ENCODE results near the gene LRRC59. TPM values are rescaled to one million over a fixed set of nuclear protein-coding genes. Genes with fewer than 3 reads are reported as not detected.

The LRRC59 gene
- total and polyA plus RNA-seq, 2 of the 13 experiments (the other 11 are each of a cell fraction or from before 2014, with no cell fraction given) = 87.3 to 222 TPM

- in situ Hi-C loops (cut with HindIII; ENCODE audit: extremely low pct_ligation_motif_present, low pct_unique_long_range_greater_than_20kb) = no loop called here
- Histone ChIP-seq H3K27ac (ENCODE audit: extremely low read length, insufficient read depth, low read length) (no peak overlapping the region), H3K4me3 (replicated peaks in 1 of 3; ENCODE audit: insufficient read depth in 1 of 3, low read depth in 2 of 3, low read length in 3 of 3) (no peak overlapping the region), H4K20me1 (ENCODE audit: insufficient read depth, low read length) (no peaks in the 10 kb centered on the region), H3K27me3 (ENCODE audit: control insufficient read depth in 1 of 2, insufficient read depth in 2 of 2, low read length in 2 of 2) (no peaks in the 10 kb centered on the region), H3K9me3 (ENCODE audit: low read length) (no peaks in the 10 kb centered on the region), H3K79me2 (ENCODE audit: insufficient read depth, low read length) (no peaks in the 10 kb centered on the region), H3K36me3 (replicated peaks in 1 of 2; ENCODE audit: control insufficient read depth in 1 of 2, insufficient read depth in 2 of 2, low read length in 2 of 2) (no peaks in the 10 kb centered on the region), H3K4me2 (ENCODE audit: low read depth, low read length) (no peak overlapping the region), H3K4me1 (ENCODE audit: insufficient read depth, low read length) (peaks cover 10% of the 10 kb centered on the region), H3K9ac (ENCODE audit: insufficient read depth, low read depth, low read length) (no peak overlapping the region), H2AFZ (ENCODE audit: low read length) (no peak overlapping the region)
- ChIA-PET POLR2A (no interaction called here), CTCF (ENCODE audit: low intra/inter-chr PET ratio, low total read pairs) (no interaction called here)
- intact Hi-C loops (cut with micrococcal nuclease; ENCODE audit: unreplicated experiment) = no loop called here
- no TSS peak for BruUV-seq (replicated peaks)
- DNase-seq (ENCODE audit: low spot score) (no peak), FAIRE-seq (no peak), ATAC-seq (no peak)
- TF ChIP-seq PAWR (CRISPR knock-in tag; IDR thresholded peaks at IDR 0.05; ENCODE audit: borderline replicate concordance) (no peak), SALL2 (CRISPR knock-in tag; IDR thresholded peaks at IDR 0.05) (no peak), JUNB (CRISPR knock-in tag; IDR thresholded peaks at IDR 0.05; ENCODE audit: borderline replicate concordance) (no peak), ARID5B (CRISPR knock-in tag; IDR thresholded peaks at IDR 0.05) (no peak), TIGD3 (CRISPR knock-in tag; IDR thresholded peaks at IDR 0.05; ENCODE audit: borderline replicate concordance) (no peak), ZBTB1 (CRISPR knock-in tag; IDR thresholded peaks at IDR 0.05; ENCODE audit: borderline replicate concordance) (no peak), SRY (CRISPR knock-in tag; IDR thresholded peaks at IDR 0.05) (no peak), RXRA (CRISPR knock-in tag; IDR thresholded peaks at IDR 0.05) (no peak), ARNTL (CRISPR knock-in tag; IDR thresholded peaks at IDR 0.05) (no peak), MYC (CRISPR knock-in tag; IDR thresholded peaks at IDR 0.05; ENCODE audit: borderline replicate concordance) (no peak), ZMAT3 (CRISPR knock-in tag; conservative IDR thresholded peaks at IDR 0.05) (no peak), GATAD2A (CRISPR knock-in tag; IDR thresholded peaks at IDR 0.05) (no peak), ZNF20 (CRISPR knock-in tag; IDR thresholded peaks at IDR 0.05) (no peak), TBP (CRISPR knock-in tag; IDR thresholded peaks at IDR 0.05) (no peak), SMARCC2 (IDR thresholded peaks at IDR 0.05) (no peak), ZNF383 (CRISPR knock-in tag; IDR thresholded peaks at IDR 0.05; ENCODE audit: borderline replicate concordance) (no peak), RCOR2 (CRISPR knock-in tag; IDR thresholded peaks at IDR 0.05) (no peak), ATF2 (CRISPR knock-in tag; IDR thresholded peaks at IDR 0.05) (no peak)
- 43% methylated on average over 3 of the region's 3 CpGs for WGBS (ENCODE audit: low lambda C conversion rate)
Measured at GRCh38 chr17:50414808-50415207, 17.5 kb upstream of the LRRC59 start.

All from HepG2 (cell line).